G401 (cell line): ENCODE results near the gene SON. TPM values are rescaled to one million over a fixed set of nuclear protein-coding genes. Genes with fewer than 3 reads are reported as not detected.
"Not testable (repeated sequence)": the region's sequence is repeated elsewhere in the genome, so short reads cannot be mapped to it uniquely, and the experiment has no call there.

ENCODE experiments used
- DNase-seq: peaks from one replicate; pipeline ENCODE4 v3.0.0-alpha.2; 2015; ENCODE audit warnings: low spot score
- in situ Hi-C: cut with HindIII; loops from 2 replicates; pipeline ENCODE4 v1.10.0; 2016; ENCODE audit warnings: low sequenced_read_pairs, mixed read lengths
- total RNA-seq: library from RNA; depleted of rRNA; stranded (reverse); fragments of >200 nt; shearing (Covaris generic); gene quantifications from 2 replicates; pipeline ENCODE4 v1.2.3, GENCODE V29; 2014

Gene SON
- total RNA-seq, 1 experiment from 2014 or later = 253 TPM

- DNase-seq = no peak
- in situ Hi-C loops = no loop called here
Measured at GRCh38 chr21:33567914-33568313, 25.1 kb downstream of the SON start.

- in situ Hi-C loops = no loop called here
- no peak for DNase-seq
Measured at GRCh38 chr21:33568448-33568847, 25.6 kb downstream of the SON start.

- no peak for DNase-seq
- in situ Hi-C loops = no loop called here
Measured at GRCh38 chr21:33569991-33570390, 27.2 kb downstream of the SON start.

GRCh38 chr21:33572350-33572749, 29.5 kb downstream of the SON start:
- in situ Hi-C loops = no loop called here
- no peak for DNase-seq

GRCh38 chr21:33576741-33577141, 33.9 kb downstream of the SON start:
- in situ Hi-C loops, DNase-seq: not testable (repeated sequence)

GRCh38 chr21:33578214-33578613, 35.4 kb downstream of the SON start:
- no peak for DNase-seq
- in situ Hi-C loops = no loop called here

- in situ Hi-C loops = no loop called here
- DNase-seq = no peak
Measured at GRCh38 chr21:33578959-33579542, 36.2 kb downstream of the SON start.

- no peak for DNase-seq
- in situ Hi-C loops = no loop called here
Measured at GRCh38 chr21:33584455-33584854, 41.6 kb downstream of the SON start.

- in situ Hi-C loops = no loop called here
- no peak for DNase-seq
Measured at GRCh38 chr21:33586927-33587326, 44.1 kb downstream of the SON start.

GRCh38 chr21:33587792-33588484, 45.1 kb downstream of the SON start:
- peak; percentile 30 for DNase-seq
- in situ Hi-C loops = no loop called here

GRCh38 chr21:33588485-33589335, 45.9 kb downstream of the SON start, which contains the start of gene DONSON:
Gene DONSON, minus strand, starts transcription at chr21:33588684. Its CDS starts 43 bp downstream, at chr21:33588641.
- peak; percentile 79 for DNase-seq
- in situ Hi-C loops = no loop called here

GRCh38 chr21:33598051-33598450, 55.2 kb downstream of the SON start:
- in situ Hi-C loops = no loop called here
- DNase-seq = no peak

GRCh38 chr21:33608559-33608958, 65.7 kb downstream of the SON start:
- in situ Hi-C loops = no loop called here

GRCh38 chr21:33611006-33611744, 68.3 kb downstream of the SON start:
- in situ Hi-C loops = no loop called here
- no peak for DNase-seq

More at GRCh38 chr21:33608559-33608958, 65.7 kb downstream of the SON start:
- no peak for DNase-seq

- in situ Hi-C loops, DNase-seq: not testable (repeated sequence)
Measured at GRCh38 chr21:33617565-33617964, 74.7 kb downstream of the SON start.

GRCh38 chr21:33618407-33618806, 75.6 kb downstream of the SON start:
- in situ Hi-C loops = no loop called here
- no peak for DNase-seq

GRCh38 chr21:33619726-33620125, 76.9 kb downstream of the SON start:
- in situ Hi-C loops = no loop called here

GRCh38 chr21:33622253-33622652, 79.4 kb downstream of the SON start:
- in situ Hi-C loops = no loop called here
- no peak for DNase-seq

More at GRCh38 chr21:33619726-33620125, 76.9 kb downstream of the SON start:
- DNase-seq = no peak

GRCh38 chr21:33626151-33626550, 83.3 kb downstream of the SON start:
- DNase-seq, in situ Hi-C loops: not testable (repeated sequence)
